Posterior vena cava (tissue), 2 donors: ENCODE data around the gene DNPH1. TPM values are rescaled to one million over a fixed set of nuclear protein-coding genes. Genes with fewer than 3 reads are reported as not detected.

Experiments
- DNase-seq: peaks from one replicate; pipeline ENCODE4 v3.0.0-alpha.2; 2020; ENCODE audit warnings: low spot score
- intact Hi-C, 2 donors: fragments of 100-400 bp; cut with DNase I; formaldehyde crosslinking; loops; one replicate each; pipeline versions ENCODE4 v1.14.1 to v1.14.2; 2022 to 2023
- total RNA-seq, 2 donors: library from RNA; stranded (reverse); fragmentation: NEBNext Ultra II Directional; extraction: Animal tissue kit (Norgen Biotek cat#: 25700); gene quantifications; one replicate each; pipeline ENCODE4 v1.2.1, GENCODE V29; 2021
- donor health status: DM: yes; HTN: yes; CAD: no.
- donor health status: DM: yes; HTN: yes; CAD: no.

DNPH1 gene
- total RNA-seq, 2 donors from 2014 or later: 24.5 to 42.5 TPM

DNA sequence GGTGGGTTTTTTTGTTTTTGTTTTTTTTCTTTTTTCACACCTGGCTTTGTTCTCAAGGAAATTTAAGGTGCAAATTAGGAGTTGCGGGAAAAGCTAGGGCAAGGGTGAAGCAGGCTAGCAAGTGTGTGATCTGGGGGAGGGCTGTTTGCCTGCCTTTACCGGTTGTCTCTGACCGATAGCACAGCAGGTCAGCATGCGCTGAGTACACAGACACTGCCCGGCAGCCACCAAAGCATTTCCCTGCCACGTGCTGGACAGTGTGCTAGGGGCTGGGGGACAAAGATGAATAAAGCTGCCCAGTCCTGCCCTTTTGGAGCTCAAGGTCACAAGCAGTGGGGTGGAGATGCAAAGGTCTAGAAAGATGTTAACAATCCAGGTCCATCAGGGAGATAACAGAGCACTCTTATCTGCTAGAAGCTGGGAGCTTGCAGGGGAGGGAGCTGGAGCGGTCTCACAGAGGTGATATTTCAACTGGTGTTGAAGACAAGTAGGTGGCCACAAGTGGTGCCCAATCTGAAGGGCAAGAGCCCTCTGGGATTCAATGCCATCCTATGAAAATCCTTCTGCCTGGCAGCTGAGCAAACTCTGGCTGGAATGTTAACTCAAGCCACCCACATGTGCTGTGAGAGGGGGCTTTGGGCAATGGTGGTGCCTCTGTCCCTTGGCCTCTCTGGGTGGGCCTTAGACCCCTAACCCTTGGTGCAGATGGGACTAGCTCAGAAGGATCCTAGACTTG is 38.5 kb upstream of the DNPH1 start:
- intact Hi-C loops: loop anchor here in 1 of 2 donors (10.0 kb wide), 1 partner anchor 67 kb away; no protein-coding TSS in a partner anchor

DNA sequence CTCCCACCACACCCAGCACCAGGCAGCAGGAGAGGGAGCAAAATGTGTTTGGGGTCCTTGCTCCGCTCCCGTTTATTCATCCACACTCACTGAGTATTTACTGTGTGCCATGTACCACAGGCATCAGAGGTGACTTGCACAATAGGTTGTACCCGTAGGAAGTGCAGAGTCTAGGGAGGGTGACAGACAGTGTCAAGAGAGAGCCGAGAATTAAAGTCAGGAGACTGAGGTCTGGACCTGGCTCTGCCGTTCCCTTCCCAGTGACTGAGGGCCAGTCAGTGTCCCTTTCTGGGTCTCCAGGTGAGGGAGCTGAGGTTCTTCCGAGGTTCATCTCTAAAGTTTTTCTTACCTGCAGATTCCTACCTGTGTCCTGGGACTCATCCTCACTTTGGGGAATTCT is 36.3 kb upstream of the DNPH1 start:
- intact Hi-C loops: loop anchor here in 1 of 2 donors (10.0 kb wide), 1 partner anchor 69 kb away; no protein-coding TSS in a partner anchor
- no peak for DNase-seq

More for the DNA sequence above, 38.5 kb upstream of the DNPH1 start:
- no peak for DNase-seq

DNA sequence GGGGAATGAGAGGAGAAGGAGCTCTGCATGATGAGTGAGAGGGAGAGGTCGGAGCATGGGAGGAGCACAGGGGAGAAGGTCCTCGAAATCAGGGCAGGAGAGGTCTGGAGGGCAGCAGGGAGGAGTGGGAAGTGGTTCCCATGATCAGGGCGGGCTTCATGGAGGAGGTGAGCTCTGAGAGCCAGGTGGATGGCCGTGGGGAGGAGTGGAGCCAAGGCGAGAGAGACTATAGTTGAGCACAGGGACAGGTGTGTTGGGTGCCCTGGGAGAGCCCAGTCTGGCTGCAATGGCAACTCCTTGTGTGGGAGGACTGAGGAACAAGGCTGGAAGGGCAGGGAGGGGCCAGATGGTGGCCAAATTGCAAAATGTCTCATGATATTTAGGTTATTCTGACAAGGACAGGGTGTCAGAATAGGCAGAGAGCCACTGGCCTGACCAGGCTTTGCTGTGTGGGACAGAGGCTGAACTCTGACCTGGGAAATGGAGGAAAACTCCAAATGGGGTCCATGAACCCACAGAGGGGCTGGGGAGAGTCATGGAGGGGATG is 35.4 kb upstream of the DNPH1 start:
- DNase-seq: no peak
- intact Hi-C loops: loop anchor here in 1 of 2 donors (5.0 to 10.0 kb wide), 2 partner anchors 70 to 243 kb away; no protein-coding TSS in a partner anchor

- DNase-seq: peak; percentile 93
- intact Hi-C loops: loop anchor here (2.0 to 10.0 kb wide), 3 partner anchors 71 to 244 kb away; no protein-coding TSS in a partner anchor
These were observed 34.3 kb upstream of the DNPH1 start for GRCh38 chr6:43263314-43264178.

- DNase-seq: no peak
- intact Hi-C loops: loop anchor here (2.0 to 10.0 kb wide), 3 partner anchors 72 to 244 kb away; no protein-coding TSS in a partner anchor
These were observed 33.6 kb upstream of the DNPH1 start for GRCh38 chr6:43262780-43263313.

- intact Hi-C loops: loop anchor here (2.0 to 10.0 kb wide), 3 partner anchors 73 to 245 kb away; no protein-coding TSS in a partner anchor
- DNase-seq: no peak
These were observed 32.9 kb upstream of the DNPH1 start for GRCh38 chr6:43262000-43262779.

DNA sequence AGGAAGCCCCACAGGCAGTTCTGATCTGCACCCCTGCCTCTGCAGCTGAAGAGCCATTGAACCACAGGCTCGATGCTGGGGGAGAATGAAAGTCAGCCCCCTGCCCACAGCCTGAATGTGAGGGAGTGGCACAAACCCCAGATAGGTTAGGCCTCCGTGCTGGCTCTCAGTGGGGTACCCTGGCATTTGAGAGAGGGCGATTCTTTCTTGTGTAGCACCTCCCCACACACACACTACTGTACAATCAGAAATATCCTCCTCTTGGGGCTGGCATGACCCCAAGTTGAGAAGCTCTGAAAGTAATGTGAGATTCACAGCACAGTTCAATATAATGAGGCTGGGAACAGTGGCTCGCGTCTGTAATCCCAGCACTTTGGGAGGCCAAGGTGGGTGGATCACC is 31.9 kb upstream of the DNPH1 start:
- no peak for DNase-seq
- intact Hi-C loops: loop anchor here in 1 of 2 donors (5.0 to 10.0 kb wide), 2 partner anchors 74 to 246 kb away; no protein-coding TSS in a partner anchor

DNA sequence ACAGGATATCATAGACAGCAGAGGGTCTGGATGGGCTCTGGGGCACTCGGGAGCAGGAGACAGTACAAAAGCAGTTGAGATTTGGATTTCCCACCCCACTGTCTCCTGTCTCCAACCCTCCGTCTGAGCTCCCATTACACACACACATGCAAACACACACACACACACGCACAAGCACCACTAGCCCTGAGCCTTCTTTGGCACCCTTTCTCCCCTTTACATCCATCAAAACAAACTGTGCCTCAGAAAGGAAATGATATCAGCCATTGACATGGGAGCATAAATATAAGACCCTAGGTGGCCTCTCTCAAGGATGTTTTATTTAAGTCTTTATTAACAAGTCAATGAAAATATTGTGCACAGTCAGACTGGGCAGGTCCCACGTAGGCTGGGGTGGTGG is 31.5 kb upstream of the DNPH1 start:
- intact Hi-C loops: loop anchor here in 1 of 2 donors (5.0 to 10.0 kb wide), 2 partner anchors 74 to 247 kb away; no protein-coding TSS in a partner anchor
- DNase-seq: no peak

DNA sequence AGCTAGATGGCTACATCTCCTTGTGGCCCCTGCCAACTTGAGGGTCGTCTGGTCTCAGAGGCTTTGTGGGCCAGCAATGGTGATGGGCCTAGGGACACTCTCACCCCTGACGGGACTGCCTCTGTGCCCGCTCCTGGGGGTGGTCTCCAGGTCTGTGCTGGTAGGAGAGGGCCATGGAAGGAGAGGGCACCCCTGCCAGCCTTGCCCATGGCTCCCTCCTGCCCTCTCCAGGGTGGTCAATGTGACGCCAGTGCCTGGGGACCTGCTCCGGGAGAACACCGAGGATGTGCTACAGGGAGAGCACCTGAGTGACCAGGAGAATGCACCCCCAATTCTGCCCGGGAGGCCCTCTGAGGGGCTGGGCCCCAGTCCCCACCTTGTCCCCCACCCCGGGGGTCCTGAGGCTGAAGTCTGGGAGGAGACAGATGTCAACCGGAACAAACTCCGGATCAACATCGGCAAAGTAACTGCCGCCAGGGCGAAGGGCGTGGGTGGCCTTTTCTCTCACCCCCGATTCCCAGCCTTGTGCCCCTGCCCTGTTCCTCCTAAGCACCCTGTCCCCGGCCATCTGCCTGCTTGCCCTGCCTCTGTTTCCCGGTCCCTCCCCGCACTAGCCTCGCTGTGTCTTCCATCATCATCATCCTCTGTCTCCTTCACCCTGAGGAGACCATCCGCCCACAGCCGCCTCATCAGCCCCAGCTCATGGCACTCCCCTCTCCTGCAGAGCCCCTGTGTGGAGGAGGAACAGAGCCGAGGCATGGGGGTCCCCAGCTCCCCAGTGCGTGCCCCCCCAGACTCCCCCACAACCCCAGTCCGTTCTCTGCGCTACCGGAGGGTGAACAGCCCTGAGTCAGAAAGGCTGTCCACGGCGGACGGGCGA is 29.8 kb upstream of the DNPH1 start:
- no peak for DNase-seq
- intact Hi-C loops: no loop called here

- intact Hi-C loops: no loop called here
- DNase-seq: no peak
These were observed 28.9 kb upstream of the DNPH1 start for GRCh38 chr6:43258180-43258579.

GRCh38 chr6:43257367-43258145 is 28.3 kb upstream of the DNPH1 start:
- intact Hi-C loops: no loop called here
- DNase-seq: no peak

DNA sequence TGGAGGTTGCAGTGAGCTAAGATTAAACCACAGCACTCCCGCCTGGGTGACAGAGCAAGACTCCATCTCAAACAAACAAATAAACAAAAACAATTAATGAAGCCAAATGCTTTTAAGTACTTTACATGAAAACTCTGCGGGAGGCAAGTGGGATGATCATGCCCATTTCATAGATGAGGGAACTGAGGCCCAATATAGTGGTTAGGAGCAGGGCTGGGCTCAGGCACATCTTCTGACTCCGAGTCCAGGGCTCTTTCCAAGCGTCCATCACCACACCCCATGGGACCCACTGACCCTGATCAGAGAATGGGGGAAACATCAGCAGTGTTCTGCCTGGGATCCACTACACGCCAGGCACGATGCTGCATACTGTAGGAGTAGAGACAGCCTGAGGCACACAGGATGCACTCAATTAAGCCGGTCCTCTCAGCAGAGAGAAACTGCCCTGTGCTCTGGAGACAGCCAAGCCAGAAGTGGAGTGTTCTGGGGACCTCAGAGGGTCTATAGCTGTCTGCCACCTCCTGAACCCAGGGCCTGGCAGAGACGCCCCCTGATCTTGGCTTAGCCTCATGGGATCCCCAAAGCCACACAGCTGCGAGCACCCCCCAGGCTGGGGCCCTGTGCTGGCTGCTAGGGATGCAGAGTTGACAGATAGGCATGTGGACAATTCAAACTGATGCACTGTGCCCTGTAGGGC is 27.5 kb upstream of the DNPH1 start:
- no peak for DNase-seq
- intact Hi-C loops: no loop called here

DNA sequence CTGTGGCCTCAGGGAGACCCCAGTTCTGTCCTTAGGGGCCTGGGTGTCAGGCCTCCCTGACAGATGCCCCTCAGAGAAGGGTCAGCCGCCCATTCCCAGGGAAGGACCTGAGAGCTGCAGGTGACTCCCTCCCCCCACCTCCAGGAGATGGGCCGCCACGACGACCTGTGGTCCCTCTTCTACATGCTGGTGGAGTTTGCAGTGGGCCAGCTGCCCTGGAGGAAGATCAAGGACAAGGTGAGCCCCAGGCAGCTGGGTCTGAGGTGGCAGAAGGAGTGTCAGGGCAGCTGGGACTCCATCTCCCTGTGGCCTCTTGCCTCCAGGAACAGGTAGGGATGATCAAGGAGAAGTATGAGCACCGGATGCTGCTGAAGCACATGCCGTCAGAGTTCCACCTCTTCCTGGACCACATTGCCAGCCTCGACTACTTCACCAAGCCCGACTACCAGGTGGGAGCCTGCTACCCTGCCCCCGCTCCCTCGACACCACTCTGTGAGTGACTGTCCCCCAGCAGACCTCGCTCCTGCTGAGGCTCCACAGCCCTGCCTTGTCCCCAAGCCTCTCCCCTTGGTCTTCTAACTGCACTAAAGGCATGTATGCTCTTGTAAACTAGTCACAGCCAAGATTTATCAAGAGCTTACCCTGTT is 26.2 kb upstream of the DNPH1 start:
- intact Hi-C loops: no loop called here
- no peak for DNase-seq

- no peak for DNase-seq
- intact Hi-C loops: no loop called here
These were observed 25.6 kb upstream of the DNPH1 start for GRCh38 chr6:43254846-43255245.

GRCh38 chr6:43254138-43254817 is 25.0 kb upstream of the DNPH1 start:
- intact Hi-C loops: no loop called here
- no peak for DNase-seq
